HEK293 (cell line): ENCODE measurements around the gene EPPIN.
A peak's percentile ranks its signal among the peaks of the same experiment; 100 is the strongest.

ENCODE experiments used
- CTCF ChIA-PET: fragments of 350-600 bp; formaldehyde crosslinking; extraction: SDS; loops from one replicate; lab custom pipeline; 2021; ENCODE audit warnings: antibody characterized with exemption; lab: Yijun Ruan, JAX
- POLR2A ChIA-PET: fragments of 300-600 bp; formaldehyde crosslinking; extraction: SDS; loops from one replicate; lab custom pipeline; 2020; ENCODE audit warnings: antibody characterized with exemption, inconsistent platforms; lab: Yijun Ruan, JAX
- H3K27ac ChIP-seq: fragments of 200-500 bp; sonication (Bioruptor generic); 2 replicates; pipeline ENCODE4 v1.5.1; 2014; ENCODE audit warnings: low read depth, low read length, control low read depth, inconsistent platforms; ENCODE audit errors: extremely low read depth
- H3K36me3 ChIP-seq, 2 experiments: fragments of 200-500 bp in 1 of 2; sonication (Bioruptor generic) in 1 of 2; 1 replicate in 1 of 2; 2 replicates in 1 of 2; pipeline ENCODE4 v1.5.1; 2014 to 2017; ENCODE audit warnings: inconsistent platforms in 2 of 2, low read length in 2 of 2; ENCODE audit not compliant: control insufficient read depth in 2 of 2, insufficient read depth in 1 of 2
- H3K4me1 ChIP-seq: fragments of 200-500 bp; sonication (Bioruptor generic); 2 replicates; pipeline ENCODE4 v1.5.1; 2014; ENCODE audit warnings: mild to moderate bottlenecking, low read length, inconsistent platforms; ENCODE audit not compliant: control insufficient read depth, insufficient read depth
- H3K4me3 ChIP-seq: 2 replicates; pipeline ENCODE4 v1.5.1; 2011; ENCODE audit warnings: low read depth, mild to moderate bottlenecking, control low read depth, low read length, moderate library complexity
- H3K9me3 ChIP-seq: fragments of 200-500 bp; sonication (Bioruptor generic); 2 replicates; pipeline ENCODE4 v1.5.1; 2014; ENCODE audit warnings: low read depth, low read length, inconsistent platforms; ENCODE audit not compliant: control insufficient read depth, insufficient read depth
- EGR2 ChIP-seq: fragments of 450-650 bp; formaldehyde crosslinking; IDR thresholded peaks from 2 replicates; pipeline ENCODE4 v1.5.1; 2016; ENCODE audit warnings: low read depth, missing biosample characterization, missing genetic modification characterization
- GLI2 ChIP-seq: fragments of 450-650 bp; formaldehyde crosslinking; IDR thresholded peaks from 2 replicates; pipeline ENCODE4; 2017; ENCODE audit warnings: missing biosample characterization, missing genetic modification characterization, low read depth, borderline replicate concordance
- HOXA7 ChIP-seq: sonication (generic); formaldehyde crosslinking; IDR thresholded peaks from 2 replicates; pipeline ENCODE4 v1.8.1; 2022; ENCODE audit warnings: missing genetic modification reagents, borderline replicate concordance
- PRDM1 ChIP-seq: fragments of 450-650 bp; formaldehyde crosslinking; IDR thresholded peaks from 2 replicates; pipeline ENCODE4; 2016; ENCODE audit warnings: missing biosample characterization, missing genetic modification characterization
- PRDM6 ChIP-seq: fragments of 450-650 bp; formaldehyde crosslinking; IDR thresholded peaks from 2 replicates; pipeline ENCODE4 v1.5.1; 2017; ENCODE audit warnings: missing biosample characterization, missing genetic modification characterization
- SP3 ChIP-seq: fragments of 450-650 bp; formaldehyde crosslinking; IDR thresholded peaks from 2 replicates; pipeline ENCODE4 v1.5.1; 2016; ENCODE audit warnings: missing biosample characterization, missing genetic modification characterization
- ZBTB6 ChIP-seq: fragments of 450-650 bp; formaldehyde crosslinking; IDR thresholded peaks from 2 replicates; pipeline ENCODE4 v1.5.1; 2017; ENCODE audit warnings: missing biosample characterization, missing genetic modification characterization
- ZBTB7A ChIP-seq: fragments of 450-650 bp; formaldehyde crosslinking; IDR thresholded peaks from 2 replicates; pipeline ENCODE4 v1.5.1; 2016; ENCODE audit warnings: low read depth, missing biosample characterization, missing genetic modification characterization
- ZBTB8A ChIP-seq: fragments of 450-650 bp; formaldehyde crosslinking; IDR thresholded peaks from 2 replicates; pipeline ENCODE4 v1.5.1; 2016; ENCODE audit warnings: missing biosample characterization, missing genetic modification characterization
- ZNF133 ChIP-seq: fragments of 450-650 bp; formaldehyde crosslinking; IDR thresholded peaks from 2 replicates; pipeline ENCODE4 v1.5.1; 2016; ENCODE audit warnings: missing biosample characterization, missing genetic modification characterization
- ZNF311 ChIP-seq: fragments of 450-650 bp; formaldehyde crosslinking; IDR thresholded peaks from 2 replicates; pipeline ENCODE4 v1.5.1; 2017; ENCODE audit warnings: missing biosample characterization, missing genetic modification characterization, borderline replicate concordance
- ZNF398 ChIP-seq: fragments of 450-650 bp; formaldehyde crosslinking; IDR thresholded peaks from 2 replicates; pipeline ENCODE4 v1.5.1; 2017; ENCODE audit warnings: missing biosample characterization, missing genetic modification characterization
- ZNF670 ChIP-seq: fragments of 450-650 bp; formaldehyde crosslinking; IDR thresholded peaks from 2 replicates; pipeline ENCODE4 v1.5.1; 2016; ENCODE audit warnings: missing biosample characterization, missing genetic modification characterization, low read depth
- ZNF692 ChIP-seq: fragments of 450-650 bp; formaldehyde crosslinking; IDR thresholded peaks from 2 replicates; pipeline ENCODE4 v1.5.1; 2016; ENCODE audit warnings: missing biosample characterization, missing genetic modification characterization
- TF ChIP-seq, protein P1 (sequence below): fragments of 450-650 bp; formaldehyde crosslinking; optimal IDR thresholded peaks from 2 replicates; pipeline ENCODE3; 2016; ENCODE audit warnings: missing biosample characterization, mild to moderate bottlenecking, missing genetic modification characterization

Gene EPPIN

GRCh38 chr20:45552456-45552855 lies 5.3 kb upstream of the EPPIN start:
- TF ChIP-seq ZNF133 (tag by site-specific recombination) (no peak), ZNF670 (no peak), HOXA7 (no peak), PRDM1 (tag by site-specific recombination) (no peak), ZNF692 (tag by site-specific recombination) (no peak), ZBTB6 (tag by site-specific recombination) (no peak)
- H3K27ac ChIP-seq = no peak overlapping the region
- H3K4me3 ChIP-seq = no peak overlapping the region
- ChIA-PET POLR2A (no interaction called here), CTCF (interaction anchor here (1.0 kb wide), 1 partner anchor 218 kb away, joined by 8 read pairs; no protein-coding TSS in a partner anchor)
- no peaks in the 10 kb centered on the region for H3K9me3 ChIP-seq
- H3K4me1 ChIP-seq = no peaks in the 10 kb centered on the region
- no peaks in the 10 kb centered on the region for H3K36me3 ChIP-seq

GRCh38 chr20:45550765-45551164 lies 3.6 kb upstream of the EPPIN start:
- Histone ChIP-seq H3K9me3 (no peaks in the 10 kb centered on the region), H3K4me3 (no peak overlapping the region), H3K27ac (no peak overlapping the region), H3K36me3 (no peaks in the 10 kb centered on the region), H3K4me1 (no peaks in the 10 kb centered on the region)
- TF ChIP-seq ZBTB8A (tag by site-specific recombination) (no peak), ZBTB7A (tag by site-specific recombination) (no peak), SP3 (tag by site-specific recombination) (no peak), EGR2 (no peak), ZNF311 (tag by site-specific recombination) (no peak), GLI2 (tag by site-specific recombination) (no peak)
- POLR2A ChIA-PET = no interaction called here
- CTCF ChIA-PET = interaction anchor here (0.6 to 1.8 kb wide), 3 partner anchors 32 to 220 kb away, joined by 3 to 7 read pairs (median 5); no protein-coding TSS in a partner anchor

GRCh38 chr20:45548410-45548809 lies 1.2 kb upstream of the EPPIN start:
- Histone ChIP-seq H3K4me1 (no peaks in the 10 kb centered on the region), H3K27ac (no peak overlapping the region), H3K4me3 (no peak overlapping the region), H3K9me3 (no peaks in the 10 kb centered on the region), H3K36me3 (no peaks in the 10 kb centered on the region)
- POLR2A ChIA-PET = no interaction called here
- TF ChIP-seq ZNF398 (no peak), PRDM6 (tag by site-specific recombination) (no peak), PRDM1 (tag by site-specific recombination) (peak; percentile 92)
- TF ChIP-seq, protein P1, sequence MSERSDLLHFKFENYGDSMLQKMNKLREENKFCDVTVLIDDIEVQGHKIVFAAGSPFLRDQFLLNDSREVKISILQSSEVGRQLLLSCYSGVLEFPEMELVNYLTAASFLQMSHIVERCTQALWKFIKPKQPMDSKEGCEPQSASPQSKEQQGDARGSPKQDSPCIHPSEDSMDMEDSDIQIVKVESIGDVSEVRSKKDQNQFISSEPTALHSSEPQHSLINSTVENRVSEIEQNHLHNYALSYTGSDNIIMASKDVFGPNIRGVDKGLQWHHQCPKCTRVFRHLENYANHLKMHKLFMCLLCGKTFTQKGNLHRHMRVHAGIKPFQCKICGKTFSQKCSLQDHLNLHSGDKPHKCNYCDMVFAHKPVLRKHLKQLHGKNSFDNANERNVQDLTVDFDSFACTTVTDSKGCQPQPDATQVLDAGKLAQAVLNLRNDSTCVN (tag by site-specific recombination) = no peak
- TF ChIP-seq, all 188 proteins: peak for 1
- CTCF ChIA-PET = interaction anchor here (0.6 to 2.8 kb wide), 2 partner anchors 172 to 223 kb away, joined by 3 to 17 read pairs; no protein-coding TSS in a partner anchor
